GM21515 (cell line): ENCODE data around the gene DENND6A.

Experiments
- ATAC-seq: cut with Tn5 transposase; IDR thresholded peaks from one replicate; pipeline ENCODE4 v1.9.1; 2021; ENCODE audit not compliant: unreplicated experiment

The DENND6A gene

GRCh38 chr3:57582474-57583168 is 110.3 kb downstream of the DENND6A start:
- ATAC-seq, result no peak

DNA sequence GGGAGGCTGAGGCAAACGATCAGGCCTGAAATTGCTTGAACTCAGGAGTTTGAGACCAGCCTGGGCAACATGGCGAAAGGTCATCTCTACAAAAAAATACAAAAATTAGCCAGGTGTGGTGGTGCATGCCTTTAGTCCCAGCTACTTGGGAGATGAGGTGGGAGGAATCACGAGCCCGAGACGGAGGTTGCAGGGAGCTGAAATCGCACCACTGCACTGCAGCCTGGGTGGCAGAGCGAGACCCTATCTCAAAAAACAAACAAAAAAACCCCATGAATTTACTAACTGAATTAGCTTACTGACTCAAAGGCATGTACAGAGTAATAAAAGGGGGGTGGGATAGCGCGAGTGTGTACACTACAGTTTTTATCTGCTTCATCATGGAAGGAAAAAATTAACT is 115.1 kb downstream of the DENND6A start:
- ATAC-seq, result no peak

- no peak for ATAC-seq
These were observed 116.8 kb downstream of the DENND6A start for GRCh38 chr3:57575966-57576626.
